ENCODE data around the gene DNAH8. TPM values are rescaled to one million over a fixed set of nuclear protein-coding genes. Genes with fewer than 3 reads are reported as not detected.

Gene DNAH8
- total RNA-seq, 1 experiment from 2014 or later, result not detected

DNA sequence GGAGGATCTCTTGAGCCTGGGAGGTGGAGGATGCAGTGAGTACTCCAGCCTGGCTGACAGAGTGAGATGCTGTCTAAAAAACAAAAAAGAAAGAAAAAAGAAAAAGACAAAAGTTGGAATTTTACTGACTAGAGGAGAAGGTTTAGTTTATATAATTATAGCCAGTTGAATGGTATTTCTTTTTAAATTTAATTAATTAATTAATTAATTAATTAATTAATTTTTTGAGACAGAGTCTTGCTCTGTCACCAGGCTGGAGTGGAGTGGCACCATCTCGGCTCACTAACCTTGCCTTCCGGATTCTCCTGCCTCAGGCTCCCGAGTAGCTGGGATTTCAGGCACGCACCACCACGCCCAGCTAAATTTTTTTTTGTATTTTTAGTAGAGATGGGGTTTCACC is 8.7 kb downstream of the DNAH8 start:
- TF ChIP-seq, protein P1, sequence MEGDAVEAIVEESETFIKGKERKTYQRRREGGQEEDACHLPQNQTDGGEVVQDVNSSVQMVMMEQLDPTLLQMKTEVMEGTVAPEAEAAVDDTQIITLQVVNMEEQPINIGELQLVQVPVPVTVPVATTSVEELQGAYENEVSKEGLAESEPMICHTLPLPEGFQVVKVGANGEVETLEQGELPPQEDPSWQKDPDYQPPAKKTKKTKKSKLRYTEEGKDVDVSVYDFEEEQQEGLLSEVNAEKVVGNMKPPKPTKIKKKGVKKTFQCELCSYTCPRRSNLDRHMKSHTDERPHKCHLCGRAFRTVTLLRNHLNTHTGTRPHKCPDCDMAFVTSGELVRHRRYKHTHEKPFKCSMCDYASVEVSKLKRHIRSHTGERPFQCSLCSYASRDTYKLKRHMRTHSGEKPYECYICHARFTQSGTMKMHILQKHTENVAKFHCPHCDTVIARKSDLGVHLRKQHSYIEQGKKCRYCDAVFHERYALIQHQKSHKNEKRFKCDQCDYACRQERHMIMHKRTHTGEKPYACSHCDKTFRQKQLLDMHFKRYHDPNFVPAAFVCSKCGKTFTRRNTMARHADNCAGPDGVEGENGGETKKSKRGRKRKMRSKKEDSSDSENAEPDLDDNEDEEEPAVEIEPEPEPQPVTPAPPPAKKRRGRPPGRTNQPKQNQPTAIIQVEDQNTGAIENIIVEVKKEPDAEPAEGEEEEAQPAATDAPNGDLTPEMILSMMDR (IDR thresholded peaks at IDR 0.05; ENCODE audit: unreplicated experiment), result no peak
- ChIA-PET POLR2A (no interaction called here), CTCF (no interaction called here)
- H3K4me3 Mint-ChIP-seq (ENCODE audit: unreplicated experiment), result no peak overlapping the region
- intact Hi-C loops (cut with micrococcal nuclease), result no loop called here
- no peaks in the 10 kb centered on the region for H3K36me3 Mint-ChIP-seq (ENCODE audit: insufficient read depth, unreplicated experiment)
- H3K4me1 Mint-ChIP-seq (ENCODE audit: insufficient read depth, unreplicated experiment), result peaks cover 15% of the 10 kb centered on the region
- no peak overlapping the region for H3K27ac Mint-ChIP-seq (ENCODE audit: low read depth, unreplicated experiment)
- H3K9me3 Mint-ChIP-seq (ENCODE audit: unreplicated experiment), result no peaks in the 10 kb centered on the region
- no peaks in the 10 kb centered on the region for H3K27me3 Mint-ChIP-seq (ENCODE audit: insufficient read depth, unreplicated experiment)
- BruUV-seq (replicated peaks), result no TSS peak
- DNase-seq (ENCODE audit: unreplicated experiment), result no peak

DNA sequence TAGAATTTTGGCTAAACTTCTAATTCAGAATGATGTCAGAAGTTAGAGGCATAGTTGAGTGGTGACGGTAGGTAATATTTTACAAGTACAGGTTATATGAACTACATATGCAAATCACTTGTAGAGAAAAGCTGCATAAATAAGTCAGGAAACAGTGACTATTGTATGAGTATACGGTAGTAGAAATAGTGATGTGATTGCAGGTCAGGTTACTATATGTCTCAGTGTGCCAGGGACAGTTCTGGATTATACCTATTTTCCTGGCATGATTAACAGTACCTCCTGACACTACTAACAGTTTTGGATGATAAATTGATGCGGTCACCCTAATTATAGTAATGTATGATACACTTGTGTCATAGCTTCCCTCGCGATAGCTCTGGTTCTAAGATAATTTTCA is 9.2 kb downstream of the DNAH8 start:
- H3K4me3 Mint-ChIP-seq (ENCODE audit: unreplicated experiment), result no peak overlapping the region
- intact Hi-C loops (cut with micrococcal nuclease), result no loop called here
- peaks cover 15% of the 10 kb centered on the region for H3K4me1 Mint-ChIP-seq (ENCODE audit: insufficient read depth, unreplicated experiment)
- H3K9me3 Mint-ChIP-seq (ENCODE audit: unreplicated experiment), result no peaks in the 10 kb centered on the region
- H3K27me3 Mint-ChIP-seq (ENCODE audit: insufficient read depth, unreplicated experiment), result no peaks in the 10 kb centered on the region
- no peak for DNase-seq (ENCODE audit: unreplicated experiment)
- ChIA-PET CTCF (interaction anchor here (1.7 kb wide), 1 partner anchor 11 kb away, joined by 5 read pairs; no protein-coding TSS in a partner anchor), POLR2A (no interaction called here)
- H3K27ac Mint-ChIP-seq (ENCODE audit: low read depth, unreplicated experiment), result no peak overlapping the region
- BruUV-seq (replicated peaks), result no TSS peak
- TF ChIP-seq, protein P1 (IDR thresholded peaks at IDR 0.05; ENCODE audit: unreplicated experiment), result no peak
- H3K36me3 Mint-ChIP-seq (ENCODE audit: insufficient read depth, unreplicated experiment), result no peaks in the 10 kb centered on the region

DNA sequence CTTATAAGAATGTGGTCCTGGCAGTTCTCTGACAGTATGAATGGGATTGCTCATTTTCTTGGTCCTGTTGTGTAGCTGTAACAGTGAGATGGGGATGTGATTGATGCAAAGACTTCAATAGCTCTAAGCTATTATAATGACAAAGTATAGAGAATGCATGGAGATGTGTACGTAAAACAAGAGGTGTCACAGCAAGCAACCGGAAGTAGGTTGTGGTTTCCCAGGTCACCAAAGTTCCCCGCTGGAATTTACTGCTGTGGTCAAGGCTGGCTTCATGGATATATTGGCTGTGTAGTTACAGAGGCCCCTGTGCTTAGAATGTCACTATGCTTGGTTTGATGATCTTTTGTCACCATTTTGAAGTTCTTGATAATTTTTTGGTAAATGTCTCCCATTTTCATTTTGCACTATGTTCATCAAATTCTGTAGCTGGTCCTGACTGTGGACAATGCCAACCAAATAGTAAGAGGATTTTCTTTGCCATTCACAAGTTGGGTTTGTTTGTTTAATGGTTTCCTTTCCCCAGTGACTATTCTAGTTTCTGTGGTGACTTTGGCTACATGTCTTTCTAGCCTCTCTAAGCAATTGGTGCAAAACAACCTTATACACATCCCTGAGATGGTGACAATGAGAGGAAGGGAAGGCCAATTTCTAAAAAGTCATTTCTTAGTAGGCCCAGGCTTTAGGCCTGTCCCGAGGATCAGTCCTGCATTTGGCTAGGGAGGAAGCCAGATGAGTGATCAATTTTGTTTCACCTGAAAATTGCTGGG is 10.5 kb downstream of the DNAH8 start:
- CTCF ChIA-PET, result interaction anchor here (0.6 to 1.7 kb wide), 3 partner anchors 10 to 584 kb away, joined by 3 to 5 read pairs (median 4); no protein-coding TSS in a partner anchor
- Mint-ChIP-seq H3K9me3 (ENCODE audit: unreplicated experiment) (no peaks in the 10 kb centered on the region), H3K27ac (ENCODE audit: low read depth, unreplicated experiment) (no peak overlapping the region), H3K27me3 (ENCODE audit: insufficient read depth, unreplicated experiment) (no peaks in the 10 kb centered on the region), H3K36me3 (ENCODE audit: insufficient read depth, unreplicated experiment) (no peaks in the 10 kb centered on the region), H3K4me3 (ENCODE audit: unreplicated experiment) (no peak overlapping the region), H3K4me1 (ENCODE audit: insufficient read depth, unreplicated experiment) (peaks cover 15% of the 10 kb centered on the region)
- DNase-seq (ENCODE audit: unreplicated experiment), result no peak
- intact Hi-C loops (cut with micrococcal nuclease), result no loop called here
- POLR2A ChIA-PET, result no interaction called here
- BruUV-seq (replicated peaks), result no TSS peak
- TF ChIP-seq, protein P1 (IDR thresholded peaks at IDR 0.05; ENCODE audit: unreplicated experiment), result no peak

DNA sequence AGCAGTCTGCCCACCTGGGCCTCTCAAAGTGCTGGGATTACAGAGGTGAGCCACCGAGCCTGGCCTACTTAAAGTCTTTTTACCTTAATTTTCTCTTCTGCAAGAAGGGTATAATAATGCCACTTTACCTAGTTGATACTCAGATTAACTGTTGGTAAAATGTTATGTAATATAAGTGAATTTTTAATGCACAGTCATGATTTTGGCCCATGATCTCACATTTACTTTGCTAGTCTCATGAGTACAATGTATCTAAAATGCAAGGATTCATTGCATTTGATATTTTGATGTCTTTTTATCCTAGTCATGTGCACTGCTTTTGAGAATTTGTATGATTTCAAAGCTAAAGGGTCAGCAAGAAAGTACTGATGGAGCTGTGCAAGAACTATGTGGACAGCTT is 13.1 kb downstream of the DNAH8 start:
- Mint-ChIP-seq H3K27me3 (ENCODE audit: insufficient read depth, unreplicated experiment) (no peaks in the 10 kb centered on the region), H3K4me1 (ENCODE audit: insufficient read depth, unreplicated experiment) (no peaks in the 10 kb centered on the region), H3K9me3 (ENCODE audit: unreplicated experiment) (no peaks in the 10 kb centered on the region), H3K4me3 (ENCODE audit: unreplicated experiment) (no peak overlapping the region), H3K27ac (ENCODE audit: low read depth, unreplicated experiment) (no peak overlapping the region), H3K36me3 (ENCODE audit: insufficient read depth, unreplicated experiment) (no peaks in the 10 kb centered on the region)
- TF ChIP-seq, protein P1 (IDR thresholded peaks at IDR 0.05; ENCODE audit: unreplicated experiment), result no peak
- intact Hi-C loops (cut with micrococcal nuclease), result no loop called here
- BruUV-seq (replicated peaks), result no TSS peak
- ChIA-PET CTCF (no interaction called here), POLR2A (no interaction called here)
- no peak for DNase-seq (ENCODE audit: unreplicated experiment)

All from MCF 10A (cell line).